Measurements from ENCODE around the gene FAM120AOS. TPM values are rescaled to one million over a fixed set of nuclear protein-coding genes. Genes with fewer than 3 reads are reported as not detected.

FAM120AOS gene
- total and polyA plus RNA-seq, 2 of the 8 experiments (the other 6 are each of a cell fraction or from before 2014, with no cell fraction given): 29.6 to 37.6 TPM

- Histone ChIP-seq H3K56ac (replicated peaks; ENCODE audit: insufficient read length, low read depth, low read length) (no peak overlapping the region), H2AFZ (ENCODE audit: low read length) (no peak overlapping the region), H3K4me1 (replicated peaks in 1 of 4; ENCODE audit: control insufficient read depth in 3 of 4, insufficient read depth in 4 of 4, low read length in 3 of 4) (peaks cover 6 to 25% (median 18%) of the 10 kb centered on the region in 4 experiments), H3K36me3 (ENCODE audit: control insufficient read depth in 2 of 4, insufficient read depth in 4 of 4, low read length in 3 of 4) (peaks cover 0 to 3% (median 2%) of the 10 kb centered on the region in 4 experiments; a peak in 2 of 8 replicates), H3K4ac (replicated peaks; ENCODE audit: insufficient read length, low read depth, low read length) (peak overlapping the region; percentile 75), H3K79me1 (ENCODE audit: low read depth, low read length) (peaks cover 14% of the 10 kb centered on the region), H2BK120ac (replicated peaks; ENCODE audit: low read depth, low read length) (no peak overlapping the region), H2BK12ac (ENCODE audit: low read depth, low read length) (no peak overlapping the region), H4K5ac (ENCODE audit: insufficient read length, low read depth, low read length) (no peak overlapping the region), H4K20me1 (replicated peaks in 1 of 2; ENCODE audit: control insufficient read depth in 1 of 2, insufficient read depth in 2 of 2, low read length in 2 of 2) (peaks cover 8 to 12% of the 10 kb centered on the region in 2 experiments), H4K8ac (ENCODE audit: extremely low read depth, insufficient read depth, low read length) (no peak overlapping the region; the same call in 1 of the 2 replicates), H4K91ac (replicated peaks; ENCODE audit: insufficient read length, low read length) (no peak overlapping the region), H3K9ac (replicated peaks in 1 of 4; ENCODE audit: extremely low read depth in 1 of 4, low read depth in 3 of 4, low read length in 3 of 4) (no peak overlapping the region), H3K27ac (ENCODE audit: low read depth, low read length) (no peak overlapping the region), H3K23ac (ENCODE audit: insufficient read length) (no peak overlapping the region), H3K4me3 (ENCODE audit: extremely low read depth in 1 of 4, insufficient read depth in 2 of 4, low read depth in 3 of 4, low read length in 4 of 4) (no peak overlapping the region), H3K23me2 (ENCODE audit: low read depth, low read length) (no peaks in the 10 kb centered on the region), H3K18ac (ENCODE audit: extremely low read depth, low read length) (no peak overlapping the region), H3K14ac (ENCODE audit: insufficient read length) (no peak overlapping the region), H3K4me2 (ENCODE audit: insufficient read depth in 1 of 2, low read depth in 2 of 2, low read length in 2 of 2) (peak overlapping the region in 1 of 2 experiments; percentile 7; a peak in 1 of 4 replicates), H3K79me2 (ENCODE audit: control insufficient read depth in 1 of 2, insufficient read depth in 2 of 2, low read length in 2 of 2) (peaks cover 14 to 85% of the 10 kb centered on the region in 2 experiments), H2BK5ac (ENCODE audit: low read depth, low read length) (0 out of 2 replicates have a peak overlapping the region, but pooled peaks have one; percentile 4), H3K27me3 (replicated peaks in 1 of 4; ENCODE audit: control insufficient read depth in 3 of 4, extremely low read depth in 1 of 4, insufficient read depth in 3 of 4, low read length in 3 of 4) (no peaks in the 10 kb centered on the region), H3K9me3 (ENCODE audit: insufficient read depth in 2 of 2, low read depth in 1 of 2, low read length in 1 of 2) (no peaks in the 10 kb centered on the region), H2AK5ac (ENCODE audit: low read depth, low read length) (no peak overlapping the region), H2BK20ac (ENCODE audit: low read length) (no peak overlapping the region), H2BK15ac (ENCODE audit: low read length) (peak overlapping the region; percentile 55)
- ChIA-PET POLR2A (ENCODE audit: partially characterized antibody) (interaction anchor here (0.6 to 1.5 kb wide), 3 partner anchors 12 to 21 kb away, joined by 3 to 4 read pairs (median 3); partner anchors contain the start of gene FAM120AOS), CTCF (ENCODE audit: partially characterized antibody) (interaction anchor here (0.7 to 1.7 kb wide), 2 partner anchors 16 to 85 kb away, joined by 3 to 8 read pairs; partner anchors contain the start of gene FAM120AOS)
- FAIRE-seq: no peak
- no peak for TF ChIP-seq TEAD4 (IDR thresholded peaks at IDR 0.05; ENCODE audit: low read depth, low read length)
- no peak for TF ChIP-seq CBX5 (IDR thresholded peaks at IDR 0.05; ENCODE audit: low read depth, low read length)
- WGBS, 2 experiments (ENCODE audit: extremely low coverage in 1 of 2, insufficient coverage in 1 of 2, insufficient read length in 1 of 2, insufficient replicate concordance in 2 of 2, low coverage in 1 of 2, low lambda C conversion rate in 2 of 2, missing lambda C conversion rate in 1 of 2): 78% methylated on average over 5 of the region's 5 CpGs; no CpG with 5 or more reads in 1 of the 2 experiments
- no peak for DNase-seq (ENCODE audit: low read depth in 1 of 2, low spot score in 2 of 2)
Observed at GRCh38 chr9:93468763-93469456, 15.5 kb upstream of the FAM120AOS start.
